ENCODE data around the gene SPATS2L.

- TF ChIP-seq CTCF (IDR thresholded peaks at IDR 0.05) (no peak), POLR2A (IDR thresholded peaks at IDR 0.05) (no peak)
Measured at GRCh38 chr2:200461846-200462710, 155.6 kb downstream of the SPATS2L start.

Data from lower leg skin (tissue), 3 donors.